ENCODE data around the gene CFAP77. TPM values are rescaled to one million over a fixed set of nuclear protein-coding genes. Genes with fewer than 3 reads are reported as not detected.

CFAP77 gene
- polyA plus RNA-seq, 1 experiment = not detected

GRCh38 chr9:132548751-132549640 lies 139.0 kb downstream of the CFAP77 start:
- TF ChIP-seq, protein P1, sequence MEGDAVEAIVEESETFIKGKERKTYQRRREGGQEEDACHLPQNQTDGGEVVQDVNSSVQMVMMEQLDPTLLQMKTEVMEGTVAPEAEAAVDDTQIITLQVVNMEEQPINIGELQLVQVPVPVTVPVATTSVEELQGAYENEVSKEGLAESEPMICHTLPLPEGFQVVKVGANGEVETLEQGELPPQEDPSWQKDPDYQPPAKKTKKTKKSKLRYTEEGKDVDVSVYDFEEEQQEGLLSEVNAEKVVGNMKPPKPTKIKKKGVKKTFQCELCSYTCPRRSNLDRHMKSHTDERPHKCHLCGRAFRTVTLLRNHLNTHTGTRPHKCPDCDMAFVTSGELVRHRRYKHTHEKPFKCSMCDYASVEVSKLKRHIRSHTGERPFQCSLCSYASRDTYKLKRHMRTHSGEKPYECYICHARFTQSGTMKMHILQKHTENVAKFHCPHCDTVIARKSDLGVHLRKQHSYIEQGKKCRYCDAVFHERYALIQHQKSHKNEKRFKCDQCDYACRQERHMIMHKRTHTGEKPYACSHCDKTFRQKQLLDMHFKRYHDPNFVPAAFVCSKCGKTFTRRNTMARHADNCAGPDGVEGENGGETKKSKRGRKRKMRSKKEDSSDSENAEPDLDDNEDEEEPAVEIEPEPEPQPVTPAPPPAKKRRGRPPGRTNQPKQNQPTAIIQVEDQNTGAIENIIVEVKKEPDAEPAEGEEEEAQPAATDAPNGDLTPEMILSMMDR (IDR thresholded peaks at IDR 0.05; ENCODE audit: insufficient read depth, low read depth, low read length) = no peak
- ChIA-PET POLR2A (no interaction called here), CTCF (no interaction called here)
- no peak for DNase-seq (ENCODE audit: low read depth)
- Histone ChIP-seq H3K27me3 (ENCODE audit: control insufficient read depth, insufficient read depth, low read length) (peaks cover 11% of the 10 kb centered on the region), H3K4me3 (ENCODE audit: low read depth, low read length) (no peak overlapping the region), H3K36me3 (ENCODE audit: control insufficient read depth, insufficient read depth, low read length) (no peaks in the 10 kb centered on the region)

- Histone ChIP-seq H3K27me3 (ENCODE audit: control insufficient read depth, insufficient read depth, low read length) (peaks cover 18% of the 10 kb centered on the region), H3K36me3 (ENCODE audit: control insufficient read depth, insufficient read depth, low read length) (no peaks in the 10 kb centered on the region), H3K4me3 (ENCODE audit: low read depth, low read length) (no peak overlapping the region)
- no peak for DNase-seq (ENCODE audit: low read depth)
- CTCF ChIA-PET = no interaction called here
- POLR2A ChIA-PET = no interaction called here
- TF ChIP-seq, protein P1 (IDR thresholded peaks at IDR 0.05; ENCODE audit: insufficient read depth, low read depth, low read length) = no peak
Measured at GRCh38 chr9:132551556-132551955, 141.5 kb downstream of the CFAP77 start.

DNA sequence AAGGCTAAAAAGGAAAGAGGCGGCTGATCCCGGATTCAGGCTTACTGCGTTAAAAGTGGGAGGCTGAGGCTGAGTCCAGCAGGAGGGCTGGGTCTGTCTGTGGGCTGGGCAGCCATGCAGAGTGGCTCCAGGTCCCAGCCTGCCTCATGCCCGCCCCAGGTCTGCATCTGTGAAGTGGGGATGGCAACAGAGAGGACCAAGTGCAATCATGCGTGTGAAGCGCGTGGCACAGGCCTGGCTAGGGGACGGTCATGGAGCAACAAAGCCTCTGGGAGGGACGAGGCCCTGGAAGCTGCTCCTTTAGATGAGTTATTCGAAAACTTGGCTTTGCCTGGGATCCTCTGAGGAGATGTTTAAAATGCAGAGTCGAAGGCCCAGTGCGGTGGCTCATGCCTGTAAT lies 142.0 kb downstream of the CFAP77 start:
- no peak for DNase-seq (ENCODE audit: low read depth)
- peaks cover 22% of the 10 kb centered on the region for H3K27me3 ChIP-seq (ENCODE audit: control insufficient read depth, insufficient read depth, low read length)
- TF ChIP-seq, protein P1 (IDR thresholded peaks at IDR 0.05; ENCODE audit: insufficient read depth, low read depth, low read length) = no peak
- H3K36me3 ChIP-seq (ENCODE audit: control insufficient read depth, insufficient read depth, low read length) = no peaks in the 10 kb centered on the region
- no peak overlapping the region for H3K4me3 ChIP-seq (ENCODE audit: low read depth, low read length)
- CTCF ChIA-PET = no interaction called here
- POLR2A ChIA-PET = no interaction called here

- TF ChIP-seq, protein P1 (IDR thresholded peaks at IDR 0.05; ENCODE audit: insufficient read depth, low read depth, low read length) = no peak
- no peak for DNase-seq (ENCODE audit: low read depth)
- ChIA-PET POLR2A (no interaction called here), CTCF (no interaction called here)
- Histone ChIP-seq H3K27me3 (ENCODE audit: control insufficient read depth, insufficient read depth, low read length) (peaks cover 20% of the 10 kb centered on the region), H3K4me3 (ENCODE audit: low read depth, low read length) (no peak overlapping the region), H3K36me3 (ENCODE audit: control insufficient read depth, insufficient read depth, low read length) (no peaks in the 10 kb centered on the region)
Measured at GRCh38 chr9:132554755-132555154, 144.7 kb downstream of the CFAP77 start.

GRCh38 chr9:132555528-132555927 lies 145.5 kb downstream of the CFAP77 start:
- CTCF ChIA-PET = no interaction called here

More at GRCh38 chr9:132555528-132555927, 145.5 kb downstream of the CFAP77 start:
- TF ChIP-seq, protein P1 (IDR thresholded peaks at IDR 0.05; ENCODE audit: insufficient read depth, low read depth, low read length) = no peak
- POLR2A ChIA-PET = no interaction called here
- no peak overlapping the region for H3K4me3 ChIP-seq (ENCODE audit: low read depth, low read length)
- no peaks in the 10 kb centered on the region for H3K36me3 ChIP-seq (ENCODE audit: control insufficient read depth, insufficient read depth, low read length)
- no peak for DNase-seq (ENCODE audit: low read depth)
- peaks cover 19% of the 10 kb centered on the region for H3K27me3 ChIP-seq (ENCODE audit: control insufficient read depth, insufficient read depth, low read length)

Data from BJ (cell line).